ENCODE results near the gene RPS6KC1.

RPS6KC1 gene

GRCh38 chr1:213135572-213135971, 84.5 kb downstream of the RPS6KC1 start:
- TF ChIP-seq CTCF (IDR thresholded peaks at IDR 0.05): no peak

GRCh38 chr1:213136190-213136917, 85.3 kb downstream of the RPS6KC1 start:
- no peak for TF ChIP-seq CTCF (IDR thresholded peaks at IDR 0.05)

- TF ChIP-seq CTCF (IDR thresholded peaks at IDR 0.05): no peak
Measured at GRCh38 chr1:213138391-213138790, 87.3 kb downstream of the RPS6KC1 start.

DNA sequence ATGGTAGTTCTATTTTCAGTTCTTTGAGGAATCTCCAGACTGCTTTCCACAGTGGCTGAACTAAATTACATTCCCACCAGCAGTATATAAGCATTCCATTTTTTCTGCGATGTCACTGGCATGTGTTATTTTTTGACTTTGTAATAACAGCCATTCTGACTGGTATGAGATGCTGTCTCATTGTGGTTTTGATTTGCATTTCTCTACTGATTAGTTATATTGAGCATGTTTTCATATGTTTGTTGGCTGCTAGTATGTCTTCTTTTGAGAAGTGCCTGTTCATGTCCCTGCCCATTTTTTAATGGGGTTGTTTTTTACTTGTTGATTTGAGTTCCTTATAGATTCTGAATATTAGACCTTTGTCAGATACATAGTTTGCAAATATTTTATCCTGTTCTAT, 87.9 kb downstream of the RPS6KC1 start:
- TF ChIP-seq CTCF (IDR thresholded peaks at IDR 0.05): no peak

DNA sequence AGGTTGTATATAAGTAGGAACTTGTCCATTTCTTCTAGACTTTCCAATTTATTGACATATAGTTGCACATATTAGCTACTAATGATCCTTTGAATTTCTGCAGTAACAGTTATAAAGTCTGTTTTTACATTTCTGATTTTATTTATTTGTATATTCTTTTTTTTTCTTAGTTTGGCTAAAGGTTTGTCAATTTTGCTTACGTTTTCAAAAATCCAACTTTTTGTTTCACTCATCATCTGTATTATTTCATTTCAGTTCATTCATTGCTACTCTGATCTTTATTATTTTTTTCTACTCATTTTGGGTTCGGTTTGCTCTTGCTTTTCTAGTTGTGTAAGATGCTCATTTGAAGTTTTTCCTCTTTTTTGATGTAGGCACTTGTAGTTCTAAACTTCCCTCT, 97.9 kb downstream of the RPS6KC1 start:
- TF ChIP-seq CTCF (IDR thresholded peaks at IDR 0.05): no peak

GRCh38 chr1:213154056-213154685, 103.1 kb downstream of the RPS6KC1 start:
- TF ChIP-seq CTCF (IDR thresholded peaks at IDR 0.05): no peak

DNA sequence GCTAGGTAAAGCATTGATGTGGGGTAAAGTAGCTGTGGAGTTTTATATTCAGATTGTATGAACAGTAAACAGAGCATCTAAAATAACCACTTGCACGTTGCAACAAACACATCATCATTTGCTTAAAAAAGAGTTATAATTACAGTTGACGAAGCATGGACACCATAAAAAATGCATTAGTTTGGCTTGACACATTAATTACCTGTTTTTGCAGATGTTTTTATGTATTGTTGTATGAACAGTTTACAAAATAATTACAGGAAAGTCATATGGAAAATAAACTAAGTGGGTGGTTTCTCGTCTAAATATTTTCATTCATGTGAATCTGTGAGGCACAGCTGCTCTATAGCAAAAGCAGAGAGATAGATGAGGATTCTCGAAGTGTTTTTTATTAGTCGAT, 108.3 kb downstream of the RPS6KC1 start:
- TF ChIP-seq CTCF (IDR thresholded peaks at IDR 0.05): no peak
